Left renal pelvis (tissue), 4 donors: ENCODE measurements around the gene ANXA2. TPM values are rescaled to one million over a fixed set of nuclear protein-coding genes. Genes with fewer than 3 reads are reported as not detected.

ENCODE experiments used
- DNase-seq, 4 donors: peaks; one replicate each; pipeline ENCODE4 v3.0.0-alpha.2; 2013; ENCODE audit warnings: low read depth in 4 of 4, low spot score in 3 of 4
- polyA plus RNA-seq, 4 donors: library from polyadenylated mRNA; unstranded; fragments of 120-200 nt; gene quantifications; one replicate each; pipeline ENCODE4 v1.2.1, GENCODE V29; 2013; ENCODE audit not compliant: insufficient read length in 4 of 4

ANXA2 gene
- polyA plus RNA-seq, 4 donors: 463 to 827 (median 632) TPM

DNA sequence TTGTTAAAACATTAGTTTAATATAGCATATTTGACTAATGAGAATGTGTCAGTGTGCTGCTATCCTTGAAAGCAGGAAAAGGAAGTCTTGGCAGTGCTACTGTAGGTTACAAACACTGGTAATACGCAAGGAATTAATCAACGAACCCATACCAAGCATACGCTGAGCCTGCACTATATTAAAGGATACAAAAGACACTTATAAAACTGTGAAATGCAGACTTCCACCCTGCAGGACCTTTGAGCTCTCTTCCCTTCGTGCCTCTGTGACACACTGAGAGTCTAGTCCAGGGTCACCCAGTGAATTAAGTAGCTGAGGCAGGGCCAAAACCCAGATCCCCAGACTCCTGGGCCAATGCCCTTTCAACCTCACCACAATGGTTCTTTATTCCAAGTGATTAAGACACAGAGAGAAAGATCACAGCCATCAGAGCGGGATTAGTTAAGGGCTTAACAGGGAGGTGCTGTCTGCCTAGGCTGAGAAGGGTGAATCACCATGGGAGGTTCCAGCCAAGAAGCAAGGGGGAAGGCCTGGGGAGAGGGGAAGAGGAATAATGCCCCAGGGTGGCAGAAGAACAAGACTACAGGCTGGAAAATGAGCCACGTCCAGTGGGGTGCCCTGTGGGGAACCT lies 6.8 kb downstream of the ANXA2 start:
- no peak for DNase-seq

DNA sequence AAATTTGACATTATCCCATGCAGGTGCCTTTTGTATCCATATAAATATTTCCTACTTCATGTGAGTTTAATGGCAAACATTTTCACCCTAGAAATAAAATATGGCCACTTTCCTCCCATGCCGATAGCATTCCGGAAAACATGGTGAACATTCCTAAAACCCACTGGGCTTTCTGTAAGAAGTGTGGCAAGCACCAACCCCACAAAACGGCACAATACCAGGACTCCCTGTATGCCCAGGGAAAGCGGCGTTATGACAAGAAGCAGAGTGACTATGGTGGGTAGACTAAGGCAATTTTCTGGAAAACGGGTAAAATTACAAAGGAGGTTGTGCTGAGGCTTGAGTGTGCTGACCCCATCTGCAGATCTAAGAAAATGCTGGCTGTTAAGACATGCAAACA lies 7.6 kb downstream of the ANXA2 start:
- DNase-seq: no peak

DNA sequence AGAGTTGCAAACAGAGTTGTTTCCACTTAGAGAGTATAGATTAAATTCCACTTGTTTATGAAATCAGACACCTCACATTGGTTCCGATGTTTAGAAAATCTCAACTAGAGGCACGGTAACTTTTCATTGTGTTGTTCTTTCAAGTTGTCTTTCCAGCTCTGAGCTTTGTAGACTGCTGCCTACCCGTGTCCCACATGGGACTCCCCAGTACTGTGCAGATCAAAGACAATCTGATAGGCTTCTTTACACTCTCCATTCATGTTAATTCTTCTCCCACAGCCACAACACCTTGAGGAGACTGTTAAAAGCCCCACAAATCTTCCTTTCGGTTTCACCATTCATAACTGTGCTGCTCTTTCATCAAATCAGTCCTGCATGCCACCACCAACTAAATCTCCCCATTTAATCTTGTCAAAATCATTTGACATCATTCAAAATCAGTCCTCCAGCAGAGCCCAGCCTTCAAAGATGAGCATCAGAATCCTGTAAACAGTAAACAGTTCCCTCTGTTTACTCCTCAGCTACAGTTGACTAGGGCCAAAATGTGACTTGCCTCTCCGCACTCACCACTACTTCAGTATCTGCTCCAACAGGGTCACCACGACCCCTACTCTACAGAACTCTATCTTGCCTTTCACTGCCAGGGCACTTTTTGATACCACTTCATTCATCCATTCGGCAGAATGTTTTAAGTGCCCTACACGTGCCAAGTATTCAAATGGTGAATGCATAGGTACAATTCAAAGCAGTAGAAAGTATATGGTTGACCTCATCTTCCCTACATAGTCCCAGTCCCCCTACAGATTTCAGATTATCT lies 8.3 kb downstream of the ANXA2 start:
- DNase-seq: no peak

DNA sequence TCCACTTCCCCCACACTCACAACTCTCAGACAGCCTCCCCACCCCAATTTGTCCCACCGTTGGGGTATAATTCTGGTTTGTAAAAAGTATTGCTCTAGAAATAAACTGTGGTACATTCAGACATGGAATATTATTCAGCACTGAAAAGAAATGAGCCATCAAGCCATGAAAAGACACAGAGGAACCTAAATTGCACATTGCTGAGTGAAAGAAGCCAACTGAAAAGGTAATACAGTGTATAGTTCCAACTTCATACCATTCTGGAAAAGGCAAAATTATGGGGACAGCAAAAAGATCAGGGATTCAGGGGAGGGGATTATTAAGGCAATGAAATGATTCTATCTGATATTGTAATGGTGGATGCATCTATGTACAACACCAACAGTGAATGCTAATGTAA lies 10.5 kb downstream of the ANXA2 start:
- DNase-seq: no peak

DNA sequence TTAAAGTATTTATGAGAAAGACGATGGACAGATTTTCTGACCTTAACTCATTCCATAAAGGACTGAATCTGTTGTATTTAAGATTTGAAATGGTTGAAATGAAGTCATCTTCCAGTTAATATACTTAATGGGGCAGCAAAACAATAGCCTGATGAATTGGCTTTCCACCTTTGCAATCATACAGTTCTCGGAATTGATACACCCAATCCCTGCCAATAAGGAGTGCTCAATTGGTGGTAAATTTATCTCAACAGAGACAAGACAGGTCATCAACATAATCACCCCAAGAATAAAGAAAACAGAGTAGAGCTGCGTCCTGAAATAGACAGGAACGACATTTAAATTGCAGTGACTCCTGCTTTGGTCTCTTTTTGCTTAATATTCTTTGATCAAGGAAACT lies 11.2 kb downstream of the ANXA2 start:
- DNase-seq: no peak

DNA sequence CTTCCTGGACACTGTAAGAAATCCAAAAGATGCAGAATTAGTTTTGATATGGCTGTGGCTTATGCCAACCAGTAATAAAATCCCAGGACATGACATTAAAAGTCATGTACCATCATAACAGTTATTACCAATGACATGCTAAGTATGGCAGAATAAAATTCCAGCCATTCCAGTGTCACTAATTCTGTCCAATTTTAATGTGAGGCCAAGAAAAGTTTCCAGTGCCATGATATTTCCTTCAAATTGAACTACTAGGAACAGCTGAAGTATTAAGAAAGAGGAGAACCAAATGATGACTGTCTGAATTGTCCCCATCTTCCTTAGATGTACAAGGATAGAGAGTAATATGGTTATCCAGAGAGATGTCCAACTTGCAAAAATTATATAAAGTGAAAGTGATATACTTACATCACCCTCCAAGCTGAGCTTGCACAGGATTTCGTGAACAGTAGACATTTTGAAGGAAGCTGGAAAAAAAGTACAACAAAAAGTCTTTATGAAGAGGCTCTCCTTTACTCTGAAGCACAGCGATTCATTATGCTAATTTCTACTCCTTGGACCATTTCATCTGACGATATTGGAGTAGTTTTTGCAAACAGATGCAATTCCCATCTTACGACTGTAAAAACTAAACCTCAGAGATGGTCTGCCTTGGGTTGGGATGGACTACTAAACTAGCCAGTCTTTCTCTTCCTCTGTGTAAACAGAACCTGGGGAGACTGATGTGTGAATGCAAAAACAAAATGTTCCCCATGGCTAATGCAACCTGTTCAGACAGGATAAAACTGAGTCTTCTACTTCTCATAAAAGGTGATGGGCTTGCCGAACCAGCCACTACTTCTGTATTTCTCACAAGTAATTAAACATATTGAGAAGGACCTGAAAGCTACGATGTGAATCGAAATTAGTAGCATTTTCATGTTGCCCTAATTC lies 11.9 kb downstream of the ANXA2 start:
- no peak for DNase-seq

DNA sequence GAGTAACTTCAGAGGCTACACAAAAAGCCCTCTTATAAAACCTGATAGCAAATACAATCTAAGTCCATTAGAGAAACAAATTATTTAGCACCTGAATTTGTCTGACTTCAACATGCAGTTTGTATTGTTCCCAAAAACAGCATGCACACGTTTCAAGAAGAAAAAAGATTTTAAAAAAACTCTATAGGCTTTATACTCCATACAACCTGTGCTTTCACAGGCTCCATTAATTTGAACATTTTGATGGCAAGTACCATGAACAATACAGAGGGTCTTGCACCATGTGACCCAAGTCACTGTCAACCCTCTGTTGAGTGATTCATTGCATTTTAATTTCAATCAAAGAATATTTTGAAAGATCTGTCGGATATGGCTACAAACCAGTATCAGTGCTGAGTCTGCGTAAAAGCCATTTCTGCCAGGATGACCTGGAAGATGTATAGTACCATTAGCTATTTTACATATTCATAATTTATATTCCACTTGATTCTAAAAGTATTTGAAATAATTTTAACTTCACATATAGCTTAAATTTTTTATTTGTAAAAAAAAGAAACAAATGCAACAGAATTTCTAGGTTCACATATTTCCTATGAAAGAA lies 13.2 kb downstream of the ANXA2 start:
- no peak for DNase-seq

DNA sequence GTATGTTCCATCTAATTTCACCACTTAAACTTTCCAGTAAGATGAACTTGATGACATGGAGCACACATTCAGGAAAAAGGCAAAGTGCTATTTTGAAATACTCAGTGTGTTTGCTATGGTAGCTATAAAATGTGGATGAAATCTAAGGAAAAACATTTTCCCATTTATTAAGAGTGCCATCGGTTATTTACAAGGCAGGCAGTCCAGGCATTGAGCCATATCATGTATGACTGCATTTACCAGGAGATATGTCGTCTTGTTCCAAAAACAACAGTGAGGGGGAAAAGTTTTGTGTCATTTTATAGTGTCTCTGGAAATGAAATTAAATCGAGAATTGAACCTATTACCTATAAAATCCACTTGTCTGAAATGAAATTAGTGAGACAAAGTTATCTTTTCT lies 13.7 kb downstream of the ANXA2 start:
- no peak for DNase-seq

DNA sequence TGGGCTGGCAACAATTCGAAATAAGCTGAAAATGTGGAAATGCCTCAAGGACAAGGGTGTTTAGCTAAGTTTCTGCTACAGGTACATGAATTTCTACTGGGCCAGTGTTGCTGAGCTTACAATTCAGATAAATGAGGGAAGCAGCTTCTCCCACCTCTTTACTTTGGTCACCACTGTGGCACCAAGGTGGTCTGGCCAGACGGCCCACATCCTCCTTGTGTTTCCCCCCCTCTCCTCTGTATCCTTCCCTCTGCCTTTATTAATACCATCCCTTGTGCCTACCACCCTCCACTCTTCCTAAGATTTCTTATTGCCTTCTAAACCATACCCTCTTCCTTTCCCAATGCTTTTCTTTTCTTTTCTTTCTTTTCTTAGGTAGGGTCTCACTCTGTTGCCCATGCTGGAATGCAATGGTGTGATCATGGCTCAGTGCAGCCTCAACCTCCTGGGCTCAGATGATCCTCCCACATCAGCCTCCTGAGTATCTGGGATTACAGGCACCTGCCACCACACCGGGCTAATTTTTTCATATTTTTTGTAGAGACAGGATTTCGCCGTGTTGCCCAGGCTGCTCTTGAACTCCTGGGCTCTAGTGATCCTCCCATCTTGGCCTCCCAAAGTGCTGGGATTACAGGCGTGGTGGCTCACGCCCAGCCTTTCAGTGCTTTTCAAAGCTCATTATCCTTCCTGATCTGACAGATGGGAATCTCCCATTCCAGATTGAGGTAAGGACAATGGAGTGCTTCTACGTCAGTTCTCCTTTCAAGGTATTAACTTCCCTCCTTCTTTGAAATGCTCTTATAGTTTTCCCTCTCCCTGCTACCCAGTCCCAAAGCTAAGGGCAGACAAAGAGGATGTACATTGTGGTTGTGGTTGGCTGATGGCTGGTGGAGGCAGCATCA lies 14.8 kb downstream of the ANXA2 start:
- no peak for DNase-seq

DNA sequence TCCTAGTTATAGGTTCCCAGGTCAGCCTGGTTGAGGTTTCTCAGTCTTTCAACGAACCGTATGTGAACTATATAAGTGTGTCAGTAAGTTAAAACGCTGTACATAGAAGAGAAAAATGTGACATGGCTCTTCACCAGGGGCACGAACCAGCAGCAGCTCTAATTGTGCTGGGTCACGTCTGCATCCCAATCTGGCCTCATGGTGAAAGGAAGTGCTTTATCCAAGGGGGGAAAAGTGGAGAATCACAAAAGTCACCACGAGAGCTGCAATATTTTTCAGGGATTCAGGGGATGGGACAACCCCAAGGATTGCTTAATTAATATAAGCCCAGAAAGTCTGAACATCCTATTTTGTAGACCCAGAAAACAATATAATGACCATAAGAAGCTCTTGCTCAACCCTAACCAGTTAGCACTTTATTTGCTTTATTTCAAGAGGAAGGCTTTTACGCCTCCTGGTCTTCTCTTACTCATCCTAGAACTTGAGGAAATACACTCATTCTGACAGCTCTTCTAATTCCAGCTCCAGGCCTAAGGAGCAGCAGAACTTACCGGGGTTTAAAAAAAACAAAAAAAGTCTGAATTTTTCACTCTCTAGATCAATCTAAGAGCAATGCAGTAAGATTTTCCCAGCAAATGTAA lies 16.5 kb downstream of the ANXA2 start:
- no peak for DNase-seq

DNA sequence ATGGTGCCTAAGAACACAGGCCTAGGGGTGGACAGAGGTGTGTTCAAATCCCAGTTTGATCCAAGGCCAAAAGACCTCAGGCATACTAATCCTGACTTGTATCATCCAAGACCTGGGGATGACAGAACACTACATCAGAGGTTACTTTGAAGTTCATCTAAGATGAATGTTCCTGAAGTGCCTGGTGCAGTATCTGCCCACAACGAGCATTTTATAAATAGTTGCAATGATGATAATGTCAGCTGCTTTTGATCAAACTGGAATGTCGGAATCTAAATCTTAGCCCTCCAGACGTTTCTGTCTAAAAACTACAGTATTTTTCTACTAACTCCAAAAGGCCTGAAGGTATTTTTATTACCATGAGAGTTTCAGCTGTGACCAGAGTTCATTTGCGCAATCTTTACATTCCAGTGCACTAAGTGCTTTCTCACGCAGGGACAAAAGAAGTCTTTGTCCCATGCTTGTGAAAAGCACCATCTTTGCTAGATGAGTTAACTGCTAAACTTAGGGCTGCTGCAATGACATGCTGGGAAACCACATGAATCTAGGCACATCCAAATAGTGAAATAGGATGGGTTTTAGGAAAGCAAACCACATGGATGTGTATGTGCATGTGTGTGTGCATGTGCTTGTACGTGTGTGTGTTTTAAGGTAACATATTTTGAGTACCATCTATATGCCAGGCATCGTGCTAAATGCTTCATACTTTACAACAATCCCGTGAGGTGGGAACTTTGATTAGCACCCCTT lies 18.1 kb downstream of the ANXA2 start:
- no peak for DNase-seq

DNA sequence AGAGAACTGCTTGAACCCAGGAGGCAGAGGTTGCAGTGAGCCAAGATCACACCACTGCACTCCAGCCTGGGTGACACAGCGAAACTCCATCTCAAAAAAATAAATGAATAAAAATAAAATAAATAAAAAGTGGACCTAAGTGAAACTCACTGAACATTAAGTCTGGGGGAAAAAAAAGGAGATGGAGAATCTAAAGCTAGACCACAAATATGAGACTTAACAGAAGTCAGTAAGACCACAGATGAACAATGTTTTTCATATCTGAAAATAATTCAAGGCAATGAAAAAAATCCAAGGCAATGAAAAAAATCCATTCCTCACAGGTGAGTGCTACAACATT lies 18.6 kb downstream of the ANXA2 start:
- no peak for DNase-seq

DNA sequence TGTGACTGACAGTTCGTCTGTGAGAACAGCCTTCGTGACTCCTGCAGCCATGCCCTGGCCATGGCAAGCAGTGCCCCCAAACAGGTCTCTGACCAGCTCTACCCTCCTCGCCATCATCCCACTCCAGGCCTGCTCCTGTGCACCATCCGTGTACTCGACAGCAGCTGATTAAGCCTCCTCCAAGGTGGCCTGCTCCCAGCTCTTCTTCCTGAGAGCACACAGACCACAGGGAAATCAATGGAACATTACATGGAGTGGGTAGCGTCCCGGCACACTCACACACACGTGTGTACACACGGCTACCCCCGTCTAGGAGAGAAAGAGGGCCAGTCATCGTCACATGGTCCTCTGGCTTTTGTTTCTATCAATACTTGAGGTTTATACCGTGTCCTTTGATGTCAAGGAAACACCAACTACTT lies 21.1 kb downstream of the ANXA2 start:
- DNase-seq: no peak

DNA sequence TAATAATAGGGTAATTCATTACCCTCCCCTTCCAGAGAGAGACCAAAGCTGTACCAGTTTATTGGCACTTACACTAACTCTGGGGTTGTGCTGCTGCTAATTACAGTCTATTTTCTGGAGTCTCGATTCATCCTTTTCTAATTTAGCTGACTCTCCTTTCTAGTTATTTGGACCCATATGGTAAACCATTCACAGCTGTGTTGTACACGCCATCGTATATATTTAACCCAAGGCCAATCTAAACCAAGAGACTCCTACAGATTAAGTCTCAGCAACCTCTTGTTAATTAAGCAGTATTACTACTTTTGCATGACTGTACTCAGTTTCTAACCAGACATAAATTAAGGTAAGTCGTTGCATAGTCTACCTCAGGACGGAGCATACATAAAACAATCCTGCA lies 22.5 kb downstream of the ANXA2 start:
- DNase-seq: no peak

DNA sequence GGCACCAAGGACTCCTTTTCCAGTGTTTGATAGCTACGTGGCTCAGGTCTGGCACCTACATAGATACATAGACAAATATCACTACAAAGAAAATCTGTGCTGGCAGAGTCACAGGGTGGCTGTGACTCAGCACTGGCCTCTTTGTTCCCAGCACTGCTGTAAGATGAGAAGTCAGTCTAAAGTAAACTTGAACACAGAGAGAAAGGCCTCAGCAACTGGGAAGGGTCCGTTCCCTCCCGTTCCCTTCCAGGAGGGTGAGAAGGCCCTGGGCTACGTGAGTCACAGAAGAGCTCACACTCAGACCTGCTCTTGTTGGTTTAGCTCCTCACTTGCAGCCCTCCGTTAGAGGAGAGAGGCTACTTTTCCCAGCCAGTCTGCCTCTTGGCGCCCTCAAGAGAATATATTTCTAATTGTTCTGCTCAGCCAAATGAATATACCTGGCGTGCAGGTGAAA lies 23.1 kb downstream of the ANXA2 start:
- DNase-seq: no peak

DNA sequence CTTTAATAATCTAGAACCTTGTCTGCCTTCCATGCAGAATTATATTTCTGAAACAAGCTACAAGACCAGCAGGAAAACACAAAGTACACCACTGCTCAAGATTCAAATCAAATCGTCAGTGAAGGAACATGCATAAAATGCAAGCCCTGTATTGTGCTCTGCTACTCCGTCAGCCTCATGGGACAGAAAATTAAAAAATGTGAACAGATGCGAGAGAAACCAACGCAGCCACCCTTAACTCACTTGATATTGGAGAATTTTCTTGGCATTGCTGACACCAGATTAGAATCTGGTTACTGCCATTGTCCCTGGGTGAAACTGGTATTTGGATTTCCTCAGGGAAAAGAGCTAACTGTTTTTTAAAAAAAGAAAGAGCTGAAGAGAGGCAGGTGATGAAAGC lies 23.6 kb downstream of the ANXA2 start:
- no peak for DNase-seq

DNA sequence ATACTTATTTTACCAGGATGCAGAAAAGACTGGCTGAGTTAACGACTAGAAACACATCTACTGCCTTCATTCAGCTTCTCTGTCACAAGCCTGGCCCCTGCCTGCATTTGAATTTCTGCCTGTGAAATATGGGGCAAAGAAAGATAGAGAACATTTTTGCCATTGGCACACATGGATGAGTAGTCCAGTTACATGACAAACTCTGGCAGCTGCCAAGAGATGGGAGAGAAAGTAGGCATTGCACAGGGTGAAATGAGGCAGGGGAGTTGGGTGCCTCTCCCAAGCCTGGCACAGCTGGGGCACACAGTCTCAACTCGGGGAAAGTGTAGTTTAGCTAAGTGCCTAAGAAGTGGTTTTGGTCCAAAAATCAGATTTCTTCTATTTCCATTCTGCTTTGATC lies 24.0 kb downstream of the ANXA2 start:
- no peak for DNase-seq

DNA sequence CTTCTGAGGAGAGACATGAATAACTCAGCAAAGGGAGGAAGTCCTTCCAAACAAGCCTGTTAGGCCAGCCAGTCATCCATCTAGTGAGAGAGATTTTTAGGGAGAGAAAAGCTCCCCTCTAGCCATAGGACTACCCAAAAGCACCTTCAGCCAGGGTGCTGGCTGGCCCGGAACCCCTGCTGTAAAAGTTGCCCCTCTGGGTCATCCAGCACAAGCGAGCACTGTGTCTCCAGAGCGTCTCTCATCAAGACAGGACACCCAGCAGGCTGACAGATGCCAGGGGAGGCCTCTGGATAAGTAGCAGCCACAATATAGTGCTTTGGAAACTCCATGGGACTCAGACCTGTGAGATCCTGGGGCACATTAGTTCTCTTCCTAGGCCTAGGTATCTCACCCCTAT lies 24.5 kb downstream of the ANXA2 start:
- DNase-seq: no peak

DNA sequence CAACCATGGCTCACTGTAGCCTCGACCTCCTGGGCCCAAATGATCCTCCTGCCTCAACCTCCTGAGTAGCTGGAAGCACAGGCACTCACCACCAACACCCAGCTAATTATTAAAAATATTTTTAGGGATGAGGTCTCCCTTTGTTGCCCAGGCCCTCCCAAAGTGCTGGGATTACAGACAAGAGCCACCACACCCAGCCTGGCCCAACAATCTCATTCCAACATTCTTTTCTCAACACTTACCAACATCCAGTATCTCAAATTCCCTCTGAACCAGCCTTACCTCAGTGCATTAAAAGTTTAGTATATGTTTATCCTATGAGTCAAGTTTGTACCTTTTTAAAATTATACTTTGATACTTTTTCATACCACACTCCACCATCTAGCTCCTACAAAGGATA lies 25.0 kb downstream of the ANXA2 start:
- DNase-seq: no peak
